Lung (tissue), 12 donors: Measurements from ENCODE around the gene TNFRSF19. TPM values are rescaled to one million over a fixed set of nuclear protein-coding genes. Genes with fewer than 3 reads are reported as not detected.

Experiments
- ATAC-seq: fragments of 200-7000 bp; cut with Tn5 transposase; one replicate; pipeline ENCODE4 v1.9.1; 2020; ENCODE audit warnings: moderate number of reproducible peaks; ENCODE audit not compliant: insufficient read depth, low FRiP score
- DNase-seq, 3 donors: peaks; one replicate each; pipeline ENCODE4 v3.0.0-alpha.2; 2013 to 2017
- H3K27ac ChIP-seq, 2 donors: one replicate each; pipeline ENCODE4 v1.5.1; 2013; ENCODE audit warnings: mild to moderate bottlenecking in 2 of 2, moderate library complexity in 2 of 2, control low read depth in 1 of 2, inconsistent platforms in 1 of 2, low read depth in 1 of 2, low read length in 1 of 2
- H3K27me3 ChIP-seq, 3 donors: one replicate each; pipeline ENCODE4 v1.5.1; 2013; ENCODE audit warnings: low read length in 2 of 3; ENCODE audit not compliant: control insufficient read depth in 3 of 3, insufficient read depth in 3 of 3
- H3K36me3 ChIP-seq, 4 donors: one replicate each; pipeline ENCODE4 v1.5.1; 2013; ENCODE audit warnings: low read length in 4 of 4, mild to moderate bottlenecking in 1 of 4, moderate library complexity in 1 of 4; ENCODE audit not compliant: control insufficient read depth in 4 of 4, insufficient read depth in 4 of 4
- H3K4me1 ChIP-seq, 5 donors: one replicate each; pipeline ENCODE4 v1.5.1; 2013; ENCODE audit warnings: low read length in 5 of 5, mild to moderate bottlenecking in 2 of 5, moderate library complexity in 1 of 5; ENCODE audit not compliant: control insufficient read depth in 5 of 5, insufficient read depth in 5 of 5
- H3K4me3 ChIP-seq: one replicate; pipeline ENCODE4 v1.5.1; 2013; ENCODE audit warnings: mild to moderate bottlenecking, control low read depth, moderate library complexity
- H3K9ac ChIP-seq, 2 donors: one replicate each; pipeline ENCODE4 v1.5.1; 2013; ENCODE audit warnings: low read length in 2 of 2, control low read depth in 1 of 2; ENCODE audit not compliant: insufficient read depth in 1 of 2
- H3K9me3 ChIP-seq, 4 donors: one replicate each; pipeline ENCODE4 v1.5.1; 2013; ENCODE audit warnings: low read length in 3 of 4, mild to moderate bottlenecking in 1 of 4, moderate library complexity in 1 of 4; ENCODE audit not compliant: control insufficient read depth in 4 of 4, insufficient read depth in 3 of 4
- WGBS, 2 donors: extraction: QIAGEN DNeasy Blood & Tissue Kit; methylation state at CpG; one replicate each; pipeline ENCODE4 v1.1.7; 2013; 5-methylcytosine and 5-hydroxymethylcytosine counted together
- polyA plus RNA-seq, 2 donors: library from polyadenylated mRNA; stranded (reverse); fragments of 200-250 nt; gene quantifications; one replicate each; pipeline ENCODE4 v1.2.1, GENCODE V29; 2013
- total RNA-seq, 2 donors: library from RNA; depleted of rRNA in 1 of 2; stranded (reverse); fragments of >200 nt in 1 of 2; gene quantifications; one replicate each; pipeline ENCODE4 v1.2.1, GENCODE V29; 2014 to 2021
- TF ChIP-seq, protein P1 (sequence below): IDR thresholded peaks from 2 replicates; pipeline ENCODE4 v1.5.1; 2012; ENCODE audit warnings: mild to moderate bottlenecking; ENCODE audit errors: control extremely low read depth, extremely low read depth
- donor health status: control.
- donor health status: control.
- donor health status: Bipolar disorder and iron deficiency.
- donor health status: healthy.
- donor health status: DM: yes; HTN: yes; CAD: no.

TNFRSF19 gene
- total and polyA plus RNA-seq, 4 donors, result 9.5 to 68.0 (median 34.7) TPM

DNA sequence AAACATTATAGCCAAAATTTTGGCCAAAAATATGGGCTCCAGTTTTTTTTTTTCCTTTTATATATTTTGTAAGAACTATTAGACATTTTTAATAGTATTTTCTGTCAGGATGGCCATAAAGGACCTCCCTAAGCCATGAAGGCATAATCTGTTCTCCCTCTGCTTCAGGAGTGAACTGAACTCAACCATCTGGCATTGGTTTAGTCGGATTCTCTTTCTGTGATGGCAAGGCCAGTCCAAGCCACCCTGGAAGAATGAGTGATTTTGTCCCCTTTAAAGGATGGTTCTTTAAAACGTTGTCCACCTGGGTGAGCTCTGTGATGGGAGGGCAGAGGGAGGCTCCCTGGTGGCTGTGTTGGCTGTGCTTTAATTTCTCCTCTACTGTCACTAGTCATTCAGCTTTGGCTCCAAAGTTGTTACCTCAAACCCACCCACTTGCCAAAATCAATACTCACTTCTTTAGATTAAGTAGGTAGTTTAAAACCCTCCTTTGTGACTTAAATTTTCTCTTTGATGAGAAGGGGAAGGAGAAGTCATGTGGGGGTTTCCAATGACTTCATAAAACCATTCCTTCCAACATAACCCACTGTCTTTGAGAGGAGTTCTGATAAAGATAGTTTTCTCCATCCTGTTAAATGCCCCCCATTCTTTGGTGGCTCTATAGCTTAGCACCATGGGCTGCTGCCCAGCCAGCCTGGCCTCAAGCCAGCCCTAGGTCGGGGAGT is 4.4 kb downstream of the TNFRSF19 start:
- Histone ChIP-seq H3K9ac (no peak overlapping the region), H3K36me3 (no peaks in the 10 kb centered on the region), H3K9me3 (no peaks in the 10 kb centered on the region), H3K4me1 (peaks cover 0 to 32% (median 2%) of the 10 kb centered on the region in 5 donors), H3K4me3 (no peak overlapping the region), H3K27me3 (no peaks in the 10 kb centered on the region), H3K27ac (peak overlapping the region in 1 of 2 donors; percentile 23)
- DNase-seq (no peak), ATAC-seq (no peak)
- 62 to 77% methylated on average over 3 of the region's 3 CpGs for WGBS, 2 donors
- TF ChIP-seq, protein P1, sequence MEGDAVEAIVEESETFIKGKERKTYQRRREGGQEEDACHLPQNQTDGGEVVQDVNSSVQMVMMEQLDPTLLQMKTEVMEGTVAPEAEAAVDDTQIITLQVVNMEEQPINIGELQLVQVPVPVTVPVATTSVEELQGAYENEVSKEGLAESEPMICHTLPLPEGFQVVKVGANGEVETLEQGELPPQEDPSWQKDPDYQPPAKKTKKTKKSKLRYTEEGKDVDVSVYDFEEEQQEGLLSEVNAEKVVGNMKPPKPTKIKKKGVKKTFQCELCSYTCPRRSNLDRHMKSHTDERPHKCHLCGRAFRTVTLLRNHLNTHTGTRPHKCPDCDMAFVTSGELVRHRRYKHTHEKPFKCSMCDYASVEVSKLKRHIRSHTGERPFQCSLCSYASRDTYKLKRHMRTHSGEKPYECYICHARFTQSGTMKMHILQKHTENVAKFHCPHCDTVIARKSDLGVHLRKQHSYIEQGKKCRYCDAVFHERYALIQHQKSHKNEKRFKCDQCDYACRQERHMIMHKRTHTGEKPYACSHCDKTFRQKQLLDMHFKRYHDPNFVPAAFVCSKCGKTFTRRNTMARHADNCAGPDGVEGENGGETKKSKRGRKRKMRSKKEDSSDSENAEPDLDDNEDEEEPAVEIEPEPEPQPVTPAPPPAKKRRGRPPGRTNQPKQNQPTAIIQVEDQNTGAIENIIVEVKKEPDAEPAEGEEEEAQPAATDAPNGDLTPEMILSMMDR, result no peak

DNA sequence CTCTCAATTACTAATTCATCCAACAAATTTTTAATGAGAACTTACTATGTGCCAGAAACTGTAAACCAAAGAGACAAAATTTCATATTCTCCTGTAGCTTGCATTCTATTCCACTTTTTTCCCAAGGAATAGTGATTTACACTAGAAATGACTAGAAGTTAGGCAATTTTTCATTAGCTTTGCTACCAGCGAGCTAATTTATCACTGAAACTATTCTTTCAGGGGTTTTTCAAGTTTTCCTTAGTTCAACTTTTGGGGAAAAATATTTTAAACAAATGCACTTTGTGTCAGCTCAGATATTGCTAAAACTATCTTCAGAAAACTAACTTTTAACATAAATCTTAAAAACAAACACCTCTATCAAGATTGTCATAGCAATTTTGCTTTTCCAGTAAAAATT is 5.4 kb downstream of the TNFRSF19 start:
- DNase-seq, result no peak
- no peak overlapping the region for H3K27ac ChIP-seq
- H3K36me3 ChIP-seq, result no peaks in the 10 kb centered on the region
- H3K27me3 ChIP-seq, result no peaks in the 10 kb centered on the region
- peaks cover 0 to 22% (median 2%) of the 10 kb centered on the region in 5 donors for H3K4me1 ChIP-seq
- 90 to 92% methylated on average over 1 of the region's 1 CpG for WGBS, 2 donors
- TF ChIP-seq, protein P1, result no peak
- no peak for ATAC-seq
- no peak overlapping the region for H3K4me3 ChIP-seq
- no peak overlapping the region for H3K9ac ChIP-seq
- no peaks in the 10 kb centered on the region for H3K9me3 ChIP-seq

- Histone ChIP-seq H3K27ac (peak overlapping the region; percentile 83 to 97), H3K4me1 (peaks cover 2 to 24% (median 3%) of the 10 kb centered on the region in 5 donors), H3K36me3 (peaks cover 0 to 7% (median 0%) of the 10 kb centered on the region in 4 donors), H3K9me3 (no peaks in the 10 kb centered on the region), H3K27me3 (no peaks in the 10 kb centered on the region), H3K4me3 (peak overlapping the region; percentile 67), H3K9ac (peak overlapping the region in 1 of 2 donors; percentile 83)
- 5 to 6% methylated on average over 42 of the region's 42 CpGs for WGBS, 2 donors
- DNase-seq, result peak; percentile 72 to 81 (median 80)
- ATAC-seq, result peak; percentile 68
- TF ChIP-seq, protein P1, result peak; percentile 19
These were observed 8.3 kb downstream of the TNFRSF19 start for GRCh38 chr13:23578411-23579071.
